GM19240 (cell line): Measurements from ENCODE around the gene ARL4D.
"Not testable (repeated sequence)": the region's sequence is repeated elsewhere in the genome, so short reads cannot be mapped to it uniquely, and the experiment has no call there.

Experiments used
- DNase-seq: peaks from one replicate; pipeline ENCODE4 v3.0.0; 2011; ENCODE audit warnings: low spot score; ENCODE audit not compliant: insufficient read length

The ARL4D gene

GRCh38 chr17:43394696-43395095 is 4.1 kb upstream of the ARL4D start:
- DNase-seq: not testable (repeated sequence)

GRCh38 chr17:43395165-43395564 is 3.6 kb upstream of the ARL4D start:
- DNase-seq: no peak

DNA sequence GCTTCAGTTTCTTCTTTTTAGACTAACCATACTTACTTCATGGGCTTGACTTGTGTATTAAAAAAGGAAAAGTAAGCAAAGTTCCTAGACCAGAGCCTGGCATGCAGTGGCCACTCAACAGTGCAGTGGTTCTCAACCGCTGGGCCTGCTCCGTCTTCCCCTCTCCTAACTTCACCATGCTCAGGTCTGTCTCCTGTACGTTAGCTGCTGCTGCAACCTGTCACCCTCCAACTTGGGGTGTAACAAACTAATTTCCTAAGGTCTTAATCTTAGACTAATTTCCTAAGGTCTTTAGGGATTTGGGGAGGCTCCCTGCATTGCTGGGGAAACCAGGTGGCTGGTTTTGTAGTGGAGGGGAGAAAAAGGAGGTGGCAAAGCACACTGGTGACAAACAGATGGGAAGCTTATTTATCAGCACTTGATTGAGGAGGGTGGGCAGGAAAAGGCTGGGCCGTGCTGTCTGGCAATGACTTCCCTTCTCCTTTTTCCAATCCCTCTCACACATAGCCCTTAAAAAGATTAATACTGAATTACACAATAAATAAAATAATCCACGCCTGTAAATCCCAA is 2.2 kb upstream of the ARL4D start:
- DNase-seq: no peak

- no peak for DNase-seq
Measured at GRCh38 chr17:43399839-43400328, 1.1 kb downstream of the ARL4D start.

DNA sequence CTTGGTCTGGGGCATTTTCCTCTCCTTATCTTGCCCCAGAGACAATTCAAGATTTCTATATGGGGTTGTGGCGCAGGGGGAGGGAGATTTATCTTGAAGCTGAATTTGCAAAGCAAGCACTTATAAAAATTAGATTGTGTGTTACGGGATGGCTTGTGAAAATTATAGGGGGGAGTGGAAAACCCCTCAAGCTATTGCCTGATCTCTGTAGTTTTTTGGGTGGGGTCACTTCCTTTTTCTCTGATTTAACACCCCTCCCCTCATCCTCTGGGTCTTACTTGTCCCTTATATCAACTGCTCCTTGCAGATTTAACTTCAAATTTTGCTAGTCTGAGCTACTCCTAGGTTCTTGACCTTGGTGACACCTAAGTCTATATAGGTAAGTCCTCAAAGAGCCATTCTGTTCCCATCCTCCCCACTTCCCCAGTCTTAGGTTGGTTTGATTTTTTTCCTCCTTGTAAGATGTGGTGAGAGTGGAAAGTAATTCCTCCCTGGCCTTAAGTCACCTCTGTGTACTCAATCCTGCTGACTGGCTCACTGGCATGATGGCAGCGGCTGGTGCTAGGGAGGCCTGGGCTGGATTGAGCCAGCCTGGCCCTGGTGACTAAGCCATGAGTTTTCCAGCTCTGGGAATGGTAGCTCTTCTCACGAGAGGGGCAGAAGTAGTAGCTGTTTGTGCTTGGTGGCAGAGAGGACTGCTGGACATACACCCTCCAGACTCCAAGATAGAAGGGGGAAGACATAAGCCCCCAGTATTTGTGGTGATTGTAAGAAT is 2.3 kb downstream of the ARL4D start:
- DNase-seq: no peak

DNA sequence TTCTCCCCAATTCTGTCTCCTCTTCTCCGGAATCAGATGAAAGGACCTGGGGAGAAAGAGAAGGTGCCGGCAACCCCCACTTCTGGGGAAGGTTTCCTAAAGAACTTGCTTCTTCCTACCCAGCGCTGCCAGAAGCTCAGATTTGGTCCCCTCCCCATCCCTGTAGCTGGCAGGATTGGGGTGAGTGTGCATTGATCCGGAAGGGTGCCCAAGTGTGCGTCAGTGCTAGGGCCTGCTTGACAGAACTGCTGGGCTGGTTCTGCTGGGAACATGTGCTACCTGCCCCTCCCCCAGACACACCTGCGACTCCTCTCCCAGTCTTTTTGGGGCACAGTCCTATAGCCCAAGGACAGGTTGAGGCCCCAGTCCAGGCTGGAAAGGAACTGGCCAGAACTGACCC is 3.3 kb downstream of the ARL4D start:
- no peak for DNase-seq

- DNase-seq: no peak
Measured at GRCh38 chr17:43402567-43402966, 3.8 kb downstream of the ARL4D start.

DNA sequence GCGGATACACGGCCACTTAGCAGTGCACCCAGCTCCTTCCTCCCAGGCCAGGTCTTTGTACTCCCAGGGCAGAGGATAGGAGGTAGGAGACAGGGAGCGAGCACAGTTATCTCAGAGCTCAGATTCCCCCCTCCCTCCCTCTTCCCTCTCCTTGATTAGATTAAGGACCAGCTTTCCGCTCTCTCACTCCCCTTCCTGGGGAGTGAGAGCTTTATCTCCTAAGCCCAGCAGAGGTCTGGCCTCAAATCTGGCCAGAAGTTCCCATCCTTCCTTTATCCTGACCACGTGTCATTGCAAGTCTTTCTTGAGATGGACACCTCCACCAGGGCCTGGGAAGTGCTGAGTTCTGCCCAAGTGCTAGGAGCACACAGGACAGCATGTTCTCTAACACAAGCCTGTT is 5.1 kb downstream of the ARL4D start:
- DNase-seq: no peak

GRCh38 chr17:43405861-43406260 is 7.1 kb downstream of the ARL4D start:
- DNase-seq: no peak

DNA sequence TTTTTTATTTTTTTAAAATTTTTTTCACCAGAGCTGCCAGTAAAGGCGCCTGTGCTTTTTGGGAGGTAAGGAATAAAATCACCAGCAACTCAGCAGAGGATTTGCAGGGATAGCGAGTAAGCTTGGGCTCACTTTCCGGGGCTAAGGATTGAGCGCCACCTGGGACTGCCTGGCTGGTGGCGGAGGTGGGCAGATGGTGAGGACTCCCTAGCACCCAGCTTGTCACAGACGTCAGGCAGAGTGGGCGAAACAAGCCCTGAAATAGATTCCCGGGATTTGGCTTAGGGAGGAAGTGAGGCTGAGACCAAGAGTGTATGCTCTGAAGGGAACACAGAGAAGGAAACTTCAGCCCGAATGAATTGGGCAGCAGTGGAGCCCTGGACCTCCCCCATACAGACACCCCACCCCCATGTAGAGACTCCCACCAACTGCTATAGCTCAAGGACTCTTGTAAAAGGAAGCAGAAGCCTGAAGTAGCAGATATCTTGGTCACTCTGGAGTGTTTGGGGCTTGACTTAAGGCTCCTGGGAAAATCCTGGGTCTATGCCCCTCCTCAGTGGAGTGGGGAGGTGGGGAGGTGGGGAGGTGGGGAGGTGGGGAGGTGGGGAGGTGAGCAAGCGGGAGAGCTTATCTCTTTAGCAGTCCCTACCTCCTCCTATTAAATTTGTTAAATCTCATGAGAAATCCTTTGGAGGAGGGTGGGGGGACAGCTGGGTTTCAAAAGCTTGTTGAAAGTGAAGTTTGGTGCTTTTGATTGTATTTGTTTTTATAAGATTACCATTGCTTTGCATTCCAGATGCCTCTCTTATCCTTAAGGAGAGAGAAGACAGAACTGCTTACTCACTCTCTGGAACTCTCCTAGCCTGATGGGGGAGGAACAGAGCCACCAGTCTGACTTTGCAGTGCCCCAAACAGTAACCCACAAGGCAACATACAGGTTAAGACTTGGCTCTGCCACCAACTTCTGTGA is 8.2 kb downstream of the ARL4D start:
- no peak for DNase-seq

DNA sequence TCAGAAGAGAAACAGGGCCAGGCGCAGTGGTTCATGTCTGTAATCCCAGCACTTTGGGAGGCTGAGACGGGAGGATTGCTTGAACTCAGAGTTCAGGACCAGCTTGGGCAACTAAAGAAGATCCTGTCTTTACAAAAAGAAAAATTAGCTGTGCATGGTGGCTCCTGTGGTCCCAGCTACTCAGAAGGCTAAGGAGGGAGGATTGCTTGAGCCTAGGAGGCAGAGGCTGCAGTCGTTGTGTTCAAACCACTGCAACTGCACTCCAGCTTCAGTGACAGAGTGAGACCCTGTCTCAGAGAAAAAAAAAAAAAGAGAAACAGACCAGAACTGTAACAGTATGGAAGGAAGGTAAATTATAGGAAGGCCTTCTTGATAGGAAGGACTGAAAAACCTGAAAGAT is 10.3 kb downstream of the ARL4D start:
- DNase-seq: no peak

GRCh38 chr17:43410557-43411368 is 12.0 kb downstream of the ARL4D start:
- no peak for DNase-seq

DNA sequence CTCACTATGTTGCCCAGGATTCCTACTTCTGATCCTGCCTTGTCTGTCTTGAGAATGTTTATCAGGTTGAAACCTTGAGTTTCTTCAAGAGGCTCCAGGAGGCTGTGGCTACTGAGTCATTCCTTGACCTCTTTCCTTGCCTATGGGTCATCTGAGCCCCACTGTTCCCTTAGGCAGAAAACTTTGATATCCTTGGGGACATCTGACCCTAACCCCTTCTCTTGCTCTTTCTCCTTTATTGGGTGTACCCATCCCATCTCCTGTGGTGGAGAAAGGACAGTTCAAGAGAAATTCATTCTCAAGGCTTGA is 12.5 kb downstream of the ARL4D start:
- DNase-seq: no peak

DNA sequence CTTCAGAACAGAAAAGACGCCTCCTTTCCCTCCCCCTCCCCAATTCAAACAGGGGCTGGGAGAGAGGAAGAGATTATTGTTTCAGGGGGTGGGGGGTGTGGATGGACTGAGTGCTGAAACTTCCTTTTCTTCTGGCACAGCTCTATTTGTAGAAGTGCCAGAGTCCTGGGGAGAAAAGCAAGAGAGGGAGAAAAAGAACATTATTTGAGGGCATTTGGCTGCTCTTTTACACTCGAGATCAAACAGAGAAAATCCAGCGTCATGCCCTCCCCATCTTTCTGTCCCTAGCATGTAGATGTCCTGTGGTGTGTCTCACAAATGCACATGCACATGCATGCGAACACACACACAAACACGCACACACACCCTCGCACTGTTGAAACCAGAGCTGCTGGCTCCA is 13.0 kb downstream of the ARL4D start:
- DNase-seq: no peak

DNA sequence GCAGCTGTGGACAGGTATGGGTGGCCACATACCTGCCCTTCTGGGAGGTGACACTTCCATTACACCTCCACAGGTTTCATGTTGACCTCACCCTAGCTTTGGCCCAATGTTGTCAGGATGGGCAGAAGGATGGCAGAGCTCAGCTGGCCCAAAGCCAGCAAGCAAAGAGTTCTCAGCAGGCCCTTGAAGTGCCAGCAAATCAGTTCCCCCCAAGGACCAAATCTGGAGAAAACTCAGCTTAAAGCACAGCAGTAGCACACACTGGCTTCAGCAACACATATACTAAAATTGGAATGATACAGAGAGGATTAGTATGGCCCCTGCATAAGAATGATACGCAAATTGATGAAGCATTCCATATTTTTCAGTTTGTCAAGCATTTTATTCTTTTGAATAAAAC is 13.4 kb downstream of the ARL4D start:
- no peak for DNase-seq

GRCh38 chr17:43416998-43417890 is 18.5 kb downstream of the ARL4D start:
- DNase-seq: no peak

DNA sequence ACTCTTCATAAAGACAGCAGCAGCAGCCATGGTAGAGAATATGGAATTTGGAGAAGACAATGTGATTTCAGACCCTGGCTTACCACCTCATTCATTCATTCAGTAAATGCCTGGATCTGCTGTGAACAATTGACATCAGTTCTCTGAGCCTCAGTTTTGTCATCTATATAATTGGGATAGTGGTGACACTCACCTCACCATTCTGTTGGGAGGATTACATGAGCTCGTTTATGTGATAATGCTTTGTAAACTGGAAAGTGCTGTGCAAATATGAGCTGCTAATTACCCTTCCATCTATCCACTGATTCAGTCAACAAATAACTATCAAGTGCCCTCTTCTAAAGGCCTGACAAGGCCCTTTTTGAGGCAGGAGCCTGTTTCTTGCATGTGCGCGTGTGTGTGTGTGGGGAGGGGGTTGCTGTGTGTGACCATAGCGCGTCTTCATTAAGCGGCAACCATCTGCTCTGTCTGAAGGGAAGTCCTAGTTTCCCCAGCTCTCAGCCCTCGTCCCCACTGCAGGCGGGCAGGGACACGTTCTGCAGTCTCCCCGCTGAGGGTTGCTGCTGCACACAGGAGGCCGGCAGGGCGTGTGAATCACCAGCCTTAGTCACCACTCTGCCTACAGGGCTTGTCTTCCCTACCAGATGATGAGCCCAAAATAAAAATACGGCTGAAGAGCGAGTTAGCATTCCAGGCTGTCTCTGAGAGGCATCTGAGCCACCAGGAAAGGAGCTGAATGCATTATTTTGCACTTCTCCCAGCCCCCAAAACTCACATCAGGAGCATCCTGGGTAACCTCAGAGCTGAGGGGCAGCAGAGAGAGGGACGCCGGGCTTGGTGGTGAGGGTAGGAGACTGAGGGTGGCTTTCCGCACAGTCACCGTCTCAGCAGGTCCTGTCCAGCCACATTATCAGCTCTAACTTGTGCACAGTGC is 19.9 kb downstream of the ARL4D start:
- DNase-seq: no peak

DNA sequence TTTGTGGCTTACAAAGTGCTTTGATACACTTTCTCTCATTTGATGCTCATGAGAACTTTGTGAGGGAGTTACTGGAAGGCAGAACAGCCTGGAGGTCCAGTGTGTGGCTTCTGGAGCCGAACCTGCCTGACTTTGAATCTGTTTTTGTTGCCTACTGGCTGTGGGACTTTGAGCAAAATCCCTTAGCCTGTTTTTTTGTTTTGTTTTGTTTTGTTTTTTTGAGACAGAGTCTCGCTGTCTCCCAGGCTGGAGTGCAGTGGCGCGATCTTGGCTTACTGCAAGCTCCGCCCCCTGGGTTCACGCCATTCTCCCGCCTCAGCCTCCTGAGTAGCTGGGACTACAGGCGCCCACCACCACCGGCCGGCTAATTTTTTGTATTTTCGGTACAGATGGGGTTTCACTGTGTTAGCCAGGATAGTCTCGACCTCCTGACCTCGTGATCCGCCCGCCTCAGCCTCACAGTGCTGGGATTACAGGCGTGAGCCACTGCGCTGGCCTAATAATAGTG is 20.6 kb downstream of the ARL4D start:
- DNase-seq: not testable (repeated sequence)
